OCI-LY7 (cell line): ENCODE results near the gene CRTC1. TPM values are rescaled to one million over a fixed set of nuclear protein-coding genes. Genes with fewer than 3 reads are reported as not detected.

Source experiments
- BruUV-seq: library from RNA; stranded (reverse); fragments of 400-500 nt; replicated peaks from 2 replicates; lab custom pipeline; 2021; lab: Mats Ljungman, UMichigan
- CTCF ChIA-PET: fragments of 300-600 bp; sonication (Branson Sonifier 250); formaldehyde crosslinking; loops from one replicate; lab custom pipeline; 2022; ENCODE audit warnings: antibody characterized with exemption; ENCODE audit not compliant: unreplicated experiment; lab: Charles Lee
- POLR2A ChIA-PET: fragments of 300-600 bp; sonication (Branson Sonifier 250); formaldehyde crosslinking; loops from one replicate; lab custom pipeline; 2022; ENCODE audit warnings: antibody characterized with exemption; lab: Charles Lee
- DNase-seq: peaks from one replicate; pipeline ENCODE4 v3.0.0-alpha.2; 2015; ENCODE audit warnings: low spot score
- H2AFZ ChIP-seq: fragments of 200-600 bp; sonication (generic), shearing (Covaris generic); 2 replicates; pipeline ENCODE4 v1.6.1; 2014; ENCODE audit warnings: mild to moderate bottlenecking, antibody characterized with exemption, low read length, moderate library complexity
- H3K27ac ChIP-seq: fragments of 200-600 bp; sonication (generic); 2 replicates; pipeline ENCODE4 v1.5.1; 2014; ENCODE audit warnings: mixed run types, low read depth, mild to moderate bottlenecking, moderate library complexity, low read length, inconsistent platforms; ENCODE audit not compliant: poor library complexity, severe bottlenecking
- H3K36me3 ChIP-seq: fragments of 200-600 bp; sonication (generic); 2 replicates; pipeline ENCODE4 v1.6.1; 2014; ENCODE audit warnings: mild to moderate bottlenecking, antibody characterized with exemption, low read length, moderate library complexity, mixed read lengths; ENCODE audit not compliant: insufficient read depth
- H3K4me1 ChIP-seq: fragments of 200-600 bp; sonication (generic); 2 replicates; pipeline ENCODE4 v1.5.1; 2014; ENCODE audit warnings: mild to moderate bottlenecking, low read length; ENCODE audit not compliant: insufficient read depth, poor library complexity, severe bottlenecking
- H3K4me2 ChIP-seq: fragments of 200-600 bp; sonication (generic); 2 replicates; pipeline ENCODE4 v1.6.1; 2014; ENCODE audit warnings: mild to moderate bottlenecking, low read length
- H3K4me3 ChIP-seq: fragments of 200-600 bp; sonication (generic); 2 replicates; pipeline ENCODE4 v1.5.1; 2014; ENCODE audit warnings: mild to moderate bottlenecking, low read depth, low read length; ENCODE audit not compliant: poor library complexity, severe bottlenecking
- H3K79me2 ChIP-seq: fragments of 200-600 bp; sonication (generic); 2 replicates; pipeline ENCODE4 v1.6.1; 2016; ENCODE audit warnings: low read depth, mild to moderate bottlenecking, low read length, moderate library complexity, mixed read lengths; ENCODE audit not compliant: insufficient read depth
- H3K9me2 ChIP-seq: fragments of 200-600 bp; sonication (generic); 2 replicates; pipeline ENCODE4 v1.6.1; 2016; ENCODE audit warnings: mild to moderate bottlenecking, low read length, mixed read lengths; ENCODE audit not compliant: insufficient read depth
- H3K9me3 ChIP-seq: fragments of 200-600 bp; sonication (generic); 2 replicates; pipeline ENCODE4 v1.6.1; 2014; ENCODE audit warnings: mild to moderate bottlenecking, mixed run types, low read length, mixed read lengths
- H4K20me1 ChIP-seq: fragments of 200-600 bp; sonication (generic); 2 replicates; pipeline ENCODE4 v1.6.1; 2014; ENCODE audit warnings: mild to moderate bottlenecking, antibody characterized with exemption, low read length, moderate library complexity, mixed read lengths; ENCODE audit not compliant: insufficient read depth
- EZH2phosphoT487 ChIP-seq: fragments of 200-600 bp; sonication (generic); IDR thresholded peaks from 2 replicates; pipeline ENCODE4 v1.6.1; 2018; ENCODE audit warnings: low read depth, borderline replicate concordance, mild to moderate bottlenecking, mixed run types, antibody characterized with exemption, low read length, moderate library complexity, mixed read lengths
- intact Hi-C: fragments of 100-400 bp; cut with micrococcal nuclease; formaldehyde crosslinking; loops from one replicate; pipeline ENCODE4 v1.10.0; 2022; ENCODE audit not compliant: unreplicated experiment
- total RNA-seq, 2 experiments: library from RNA; depleted of rRNA in 1 of 2; stranded (reverse); fragments of >200 nt in 1 of 2; shearing (Covaris generic) in 1 of 2; gene quantifications; 2 replicates each; pipeline ENCODE4 v1.2.3, GENCODE V29; 2014 to 2022
- TF ChIP-seq, protein P1 (sequence below): fragments of 200-600 bp; sonication (generic); conservative IDR thresholded peaks from 2 replicates; pipeline ENCODE4 v1.5.1; 2014; ENCODE audit warnings: mild to moderate bottlenecking, antibody characterized with exemption, low read length, moderate library complexity, mixed read lengths

Gene CRTC1
- total RNA-seq, 2 experiments from 2014 or later: 4.1 to 10.3 TPM

DNA sequence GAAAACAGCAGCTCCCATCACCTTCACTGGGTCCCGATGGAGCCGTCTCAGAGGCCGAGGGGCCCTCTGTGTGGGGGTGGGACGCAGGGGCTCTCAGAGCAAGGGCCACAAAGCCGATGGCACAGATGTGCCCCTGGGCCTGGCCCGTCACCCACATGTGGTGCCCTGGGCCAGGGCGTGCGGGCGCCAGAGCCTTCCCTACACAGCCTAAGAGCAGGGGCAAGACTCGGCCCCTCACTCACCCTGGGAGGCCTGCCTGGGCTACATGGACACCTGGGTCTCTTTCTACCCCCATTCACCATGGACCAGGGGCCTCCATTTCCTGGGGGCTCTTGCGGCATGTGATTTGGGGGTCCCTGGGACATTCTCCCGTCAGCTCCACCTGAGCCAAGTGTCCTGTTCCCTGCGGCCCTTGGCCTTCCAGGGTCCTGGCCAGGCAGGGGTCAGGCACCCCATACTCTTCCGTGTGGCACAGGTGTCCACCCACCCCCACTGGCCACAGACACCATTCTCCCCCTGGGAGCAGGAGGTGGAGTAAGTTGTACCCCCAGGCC lies 97.6 kb downstream of the CRTC1 start:
- Histone ChIP-seq H3K4me2 (no peak overlapping the region), H3K9me2 (no peaks in the 10 kb centered on the region), H3K79me2 (no peaks in the 10 kb centered on the region), H3K27ac (no peak overlapping the region), H4K20me1 (no peaks in the 10 kb centered on the region), H3K36me3 (no peaks in the 10 kb centered on the region), H3K4me3 (no peak overlapping the region), H2AFZ (no peak overlapping the region), H3K4me1 (no peaks in the 10 kb centered on the region), H3K9me3 (no peaks in the 10 kb centered on the region)
- TF ChIP-seq, protein P1, sequence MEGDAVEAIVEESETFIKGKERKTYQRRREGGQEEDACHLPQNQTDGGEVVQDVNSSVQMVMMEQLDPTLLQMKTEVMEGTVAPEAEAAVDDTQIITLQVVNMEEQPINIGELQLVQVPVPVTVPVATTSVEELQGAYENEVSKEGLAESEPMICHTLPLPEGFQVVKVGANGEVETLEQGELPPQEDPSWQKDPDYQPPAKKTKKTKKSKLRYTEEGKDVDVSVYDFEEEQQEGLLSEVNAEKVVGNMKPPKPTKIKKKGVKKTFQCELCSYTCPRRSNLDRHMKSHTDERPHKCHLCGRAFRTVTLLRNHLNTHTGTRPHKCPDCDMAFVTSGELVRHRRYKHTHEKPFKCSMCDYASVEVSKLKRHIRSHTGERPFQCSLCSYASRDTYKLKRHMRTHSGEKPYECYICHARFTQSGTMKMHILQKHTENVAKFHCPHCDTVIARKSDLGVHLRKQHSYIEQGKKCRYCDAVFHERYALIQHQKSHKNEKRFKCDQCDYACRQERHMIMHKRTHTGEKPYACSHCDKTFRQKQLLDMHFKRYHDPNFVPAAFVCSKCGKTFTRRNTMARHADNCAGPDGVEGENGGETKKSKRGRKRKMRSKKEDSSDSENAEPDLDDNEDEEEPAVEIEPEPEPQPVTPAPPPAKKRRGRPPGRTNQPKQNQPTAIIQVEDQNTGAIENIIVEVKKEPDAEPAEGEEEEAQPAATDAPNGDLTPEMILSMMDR: 0 out of 2 replicates have a peak, but pooled peaks have one; percentile 7
- TF ChIP-seq EZH2phosphoT487: no peak
- ChIA-PET CTCF (no interaction called here), POLR2A (no interaction called here)
- no TSS peak for BruUV-seq
- DNase-seq: no peak
- intact Hi-C loops: no loop called here

- ChIA-PET POLR2A (no interaction called here), CTCF (no interaction called here)
- Histone ChIP-seq H3K9me2 (no peaks in the 10 kb centered on the region), H3K4me1 (no peaks in the 10 kb centered on the region), H4K20me1 (no peaks in the 10 kb centered on the region), H3K27ac (no peak overlapping the region), H3K9me3 (no peaks in the 10 kb centered on the region), H3K36me3 (no peaks in the 10 kb centered on the region), H3K4me2 (no peak overlapping the region), H3K4me3 (no peak overlapping the region), H2AFZ (no peak overlapping the region), H3K79me2 (no peaks in the 10 kb centered on the region)
- DNase-seq: no peak
- BruUV-seq: no TSS peak
- TF ChIP-seq, protein P1: no peak
- TF ChIP-seq EZH2phosphoT487: no peak
- intact Hi-C loops: no loop called here
Observed at GRCh38 chr19:18781885-18782527, 98.5 kb downstream of the CRTC1 start.

- Histone ChIP-seq H3K36me3 (no peaks in the 10 kb centered on the region), H3K4me2 (no peak overlapping the region), H3K9me2 (no peaks in the 10 kb centered on the region), H3K79me2 (no peaks in the 10 kb centered on the region), H3K4me3 (no peak overlapping the region), H3K4me1 (no peaks in the 10 kb centered on the region), H3K9me3 (no peaks in the 10 kb centered on the region), H2AFZ (no peak overlapping the region), H4K20me1 (no peaks in the 10 kb centered on the region), H3K27ac (no peak overlapping the region)
- CTCF ChIA-PET: no interaction called here
- TF ChIP-seq EZH2phosphoT487: no peak
- TF ChIP-seq, protein P1: no peak
- POLR2A ChIA-PET: interaction anchor here (0.5 kb wide), 1 partner anchor 58 kb away, joined by 4 read pairs; no protein-coding TSS in a partner anchor
- DNase-seq: no peak
- intact Hi-C loops: no loop called here
- BruUV-seq: no TSS peak
Observed at GRCh38 chr19:18782559-18783225, 99.2 kb downstream of the CRTC1 start.
